Ishikawa (cell line): ENCODE measurements around the gene MAP6.

Experiments used
- CEBPB ChIP-seq: IDR thresholded peaks from 2 replicates; pipeline ENCODE4 v1.6.1; 2012
- CREB1 ChIP-seq: IDR thresholded peaks from 2 replicates; pipeline ENCODE4 v1.6.1; 2012; ENCODE audit warnings: low read depth
- EGR1 ChIP-seq: IDR thresholded peaks from 2 replicates; pipeline ENCODE4 v1.6.1; 2012
- EP300 ChIP-seq: IDR thresholded peaks from 2 replicates; pipeline ENCODE4 v1.6.1; 2012; ENCODE audit warnings: borderline replicate concordance
- FOXM1 ChIP-seq: IDR thresholded peaks from 2 replicates; pipeline ENCODE4 v1.6.1; 2012; ENCODE audit warnings: low read depth, borderline replicate concordance
- MAX ChIP-seq: IDR thresholded peaks from 2 replicates; pipeline ENCODE4 v1.6.1; 2012
- NFIC ChIP-seq: IDR thresholded peaks from 2 replicates; pipeline ENCODE4 v1.6.1; 2012
- RAD21 ChIP-seq: IDR thresholded peaks from 2 replicates; pipeline ENCODE4 v1.6.1; 2012; ENCODE audit warnings: low read depth
- TAF1 ChIP-seq: IDR thresholded peaks from 2 replicates; pipeline ENCODE4 v1.6.1; 2012; ENCODE audit warnings: low read depth, mild to moderate bottlenecking
- TCF12 ChIP-seq: IDR thresholded peaks from 2 replicates; pipeline ENCODE4 v1.6.1; 2012; ENCODE audit warnings: low read depth
- TEAD4 ChIP-seq: IDR thresholded peaks from 2 replicates; pipeline ENCODE4 v1.6.1; 2012
- YY1 ChIP-seq: IDR thresholded peaks from 2 replicates; pipeline ENCODE4 v1.6.1; 2012; ENCODE audit warnings: low read depth
- ZBTB7A ChIP-seq: IDR thresholded peaks from 2 replicates; pipeline ENCODE4 v1.6.1; 2012; ENCODE audit warnings: low read depth
- TF ChIP-seq, protein P1 (sequence below): IDR thresholded peaks from 2 replicates; pipeline ENCODE4 v1.6.1; 2012
- TF ChIP-seq, protein P2 (sequence below): IDR thresholded peaks from 2 replicates; pipeline ENCODE4 v1.6.1; 2012; ENCODE audit warnings: low read depth, mild to moderate bottlenecking

MAP6 gene

GRCh38 chr11:75706260-75706729, 37.5 kb upstream of the MAP6 start:
- TF ChIP-seq RAD21 (peak; percentile 57), MAX (peak; percentile 54; the same call in 1 of the 2 replicates), CREB1 (no peak)

DNA sequence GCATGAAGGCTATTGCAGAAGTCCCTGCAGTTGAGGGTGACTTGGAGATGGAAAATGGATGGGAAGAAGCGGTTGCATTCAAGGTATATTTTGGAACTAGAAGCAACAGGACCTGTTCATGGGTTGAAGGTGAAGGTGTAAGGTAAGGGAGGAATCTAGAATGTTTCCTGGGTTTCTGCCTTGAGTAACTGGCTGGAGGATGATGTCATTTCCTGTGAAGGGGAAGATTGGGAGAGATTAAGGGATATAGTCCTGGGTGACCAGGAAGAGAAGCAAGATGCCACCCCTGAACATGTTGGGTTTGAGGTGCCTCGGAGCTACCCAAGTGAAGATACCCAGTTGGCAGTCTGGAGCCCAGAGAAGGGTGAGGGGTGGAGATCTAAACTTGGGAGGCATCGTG, 36.7 kb upstream of the MAP6 start:
- TF ChIP-seq RAD21 (no peak), ZBTB7A (no peak), CEBPB (no peak), FOXM1 (no peak), EGR1 (no peak), EP300 (no peak), TCF12 (no peak), TEAD4 (no peak), YY1 (no peak), NFIC (no peak), MAX (no peak)
- TF ChIP-seq, protein P1, sequence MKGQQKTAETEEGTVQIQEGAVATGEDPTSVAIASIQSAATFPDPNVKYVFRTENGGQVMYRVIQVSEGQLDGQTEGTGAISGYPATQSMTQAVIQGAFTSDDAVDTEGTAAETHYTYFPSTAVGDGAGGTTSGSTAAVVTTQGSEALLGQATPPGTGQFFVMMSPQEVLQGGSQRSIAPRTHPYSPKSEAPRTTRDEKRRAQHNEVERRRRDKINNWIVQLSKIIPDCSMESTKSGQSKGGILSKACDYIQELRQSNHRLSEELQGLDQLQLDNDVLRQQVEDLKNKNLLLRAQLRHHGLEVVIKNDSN: no peak

GRCh38 chr11:75703695-75704237, 34.9 kb upstream of the MAP6 start:
- TF ChIP-seq TEAD4 (no peak), EP300 (no peak), YY1 (no peak), NFIC (no peak), TAF1 (no peak), ZBTB7A (no peak), CREB1 (no peak), FOXM1 (no peak), EGR1 (no peak)
- TF ChIP-seq, protein P2, sequence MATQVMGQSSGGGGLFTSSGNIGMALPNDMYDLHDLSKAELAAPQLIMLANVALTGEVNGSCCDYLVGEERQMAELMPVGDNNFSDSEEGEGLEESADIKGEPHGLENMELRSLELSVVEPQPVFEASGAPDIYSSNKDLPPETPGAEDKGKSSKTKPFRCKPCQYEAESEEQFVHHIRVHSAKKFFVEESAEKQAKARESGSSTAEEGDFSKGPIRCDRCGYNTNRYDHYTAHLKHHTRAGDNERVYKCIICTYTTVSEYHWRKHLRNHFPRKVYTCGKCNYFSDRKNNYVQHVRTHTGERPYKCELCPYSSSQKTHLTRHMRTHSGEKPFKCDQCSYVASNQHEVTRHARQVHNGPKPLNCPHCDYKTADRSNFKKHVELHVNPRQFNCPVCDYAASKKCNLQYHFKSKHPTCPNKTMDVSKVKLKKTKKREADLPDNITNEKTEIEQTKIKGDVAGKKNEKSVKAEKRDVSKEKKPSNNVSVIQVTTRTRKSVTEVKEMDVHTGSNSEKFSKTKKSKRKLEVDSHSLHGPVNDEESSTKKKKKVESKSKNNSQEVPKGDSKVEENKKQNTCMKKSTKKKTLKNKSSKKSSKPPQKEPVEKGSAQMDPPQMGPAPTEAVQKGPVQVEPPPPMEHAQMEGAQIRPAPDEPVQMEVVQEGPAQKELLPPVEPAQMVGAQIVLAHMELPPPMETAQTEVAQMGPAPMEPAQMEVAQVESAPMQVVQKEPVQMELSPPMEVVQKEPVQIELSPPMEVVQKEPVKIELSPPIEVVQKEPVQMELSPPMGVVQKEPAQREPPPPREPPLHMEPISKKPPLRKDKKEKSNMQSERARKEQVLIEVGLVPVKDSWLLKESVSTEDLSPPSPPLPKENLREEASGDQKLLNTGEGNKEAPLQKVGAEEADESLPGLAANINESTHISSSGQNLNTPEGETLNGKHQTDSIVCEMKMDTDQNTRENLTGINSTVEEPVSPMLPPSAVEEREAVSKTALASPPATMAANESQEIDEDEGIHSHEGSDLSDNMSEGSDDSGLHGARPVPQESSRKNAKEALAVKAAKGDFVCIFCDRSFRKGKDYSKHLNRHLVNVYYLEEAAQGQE: no peak
- TF ChIP-seq, protein P1: no peak

GRCh38 chr11:75700940-75701339, 32.1 kb upstream of the MAP6 start:
- TF ChIP-seq RAD21 (no peak), YY1 (no peak), CEBPB (no peak)

DNA sequence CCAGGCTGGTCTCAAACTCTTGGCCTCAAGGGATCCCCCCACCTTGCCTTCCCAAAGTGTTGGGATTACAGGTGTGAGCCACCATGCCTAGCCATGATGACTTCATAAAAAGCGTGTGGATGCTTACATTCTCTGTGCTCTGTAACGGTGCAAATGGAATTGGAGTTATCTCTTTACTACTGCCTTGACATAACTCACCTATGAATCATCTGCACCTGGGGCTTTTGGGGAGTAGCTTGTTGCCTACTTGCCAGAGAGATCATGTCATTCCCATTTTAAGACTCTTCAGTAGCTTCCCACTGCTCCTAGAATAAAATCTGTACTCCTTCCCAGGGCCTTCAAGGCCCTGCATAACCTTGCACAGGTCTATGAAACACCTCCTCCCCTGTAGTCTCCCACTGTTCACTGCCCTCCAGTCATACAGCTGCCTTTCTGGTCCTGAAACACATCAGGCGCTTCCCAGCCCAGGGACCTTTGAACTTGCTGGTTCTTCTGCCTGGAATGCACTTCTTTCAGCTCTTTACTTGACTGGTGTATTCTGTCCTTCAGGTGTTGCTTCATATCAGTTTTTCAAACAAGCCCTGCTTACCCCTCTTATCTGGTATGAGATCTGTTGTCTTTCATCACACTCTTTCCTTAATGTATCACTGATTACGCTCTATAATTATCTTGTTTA, 29.2 kb upstream of the MAP6 start:
- TF ChIP-seq TAF1 (no peak), CEBPB (no peak)
- TF ChIP-seq, protein P2: no peak

DNA sequence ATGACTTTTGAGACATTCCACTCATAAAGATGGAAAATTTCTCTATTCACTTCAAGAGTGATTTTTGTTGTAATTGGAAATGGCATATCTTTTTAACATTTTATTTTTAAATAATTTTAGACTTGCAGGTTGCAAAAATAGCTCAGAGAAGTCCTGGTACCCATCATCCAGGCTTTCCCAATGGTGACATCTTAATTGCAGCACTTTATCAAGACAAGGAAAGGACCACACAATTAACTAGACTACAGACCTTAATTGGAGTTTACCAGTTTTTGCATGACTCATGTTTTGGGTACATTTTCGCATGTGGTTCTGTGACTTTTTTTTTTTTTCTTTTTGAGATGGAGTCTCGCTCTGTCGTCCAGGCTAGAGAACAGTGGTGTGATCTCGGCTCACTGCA, 23.0 kb upstream of the MAP6 start:
- TF ChIP-seq EP300 (no peak), YY1 (no peak), FOXM1 (no peak), CEBPB (no peak), TAF1 (no peak), ZBTB7A (no peak), RAD21 (no peak), TCF12 (no peak)
- TF ChIP-seq, protein P2: no peak
